VCaP (cell line): ENCODE measurements around the gene BTBD2.

Experiments
- H3K27ac ChIP-seq: fragments of 450-650 bp; 2 replicates; pipeline ENCODE4 v1.5.1; 2017
- CTCF ChIP-seq: fragments of 450-650 bp; conservative IDR thresholded peaks from 2 replicates; pipeline ENCODE4 v1.5.1; 2017; ENCODE audit warnings: mild to moderate bottlenecking, moderate library complexity

The BTBD2 gene

DNA sequence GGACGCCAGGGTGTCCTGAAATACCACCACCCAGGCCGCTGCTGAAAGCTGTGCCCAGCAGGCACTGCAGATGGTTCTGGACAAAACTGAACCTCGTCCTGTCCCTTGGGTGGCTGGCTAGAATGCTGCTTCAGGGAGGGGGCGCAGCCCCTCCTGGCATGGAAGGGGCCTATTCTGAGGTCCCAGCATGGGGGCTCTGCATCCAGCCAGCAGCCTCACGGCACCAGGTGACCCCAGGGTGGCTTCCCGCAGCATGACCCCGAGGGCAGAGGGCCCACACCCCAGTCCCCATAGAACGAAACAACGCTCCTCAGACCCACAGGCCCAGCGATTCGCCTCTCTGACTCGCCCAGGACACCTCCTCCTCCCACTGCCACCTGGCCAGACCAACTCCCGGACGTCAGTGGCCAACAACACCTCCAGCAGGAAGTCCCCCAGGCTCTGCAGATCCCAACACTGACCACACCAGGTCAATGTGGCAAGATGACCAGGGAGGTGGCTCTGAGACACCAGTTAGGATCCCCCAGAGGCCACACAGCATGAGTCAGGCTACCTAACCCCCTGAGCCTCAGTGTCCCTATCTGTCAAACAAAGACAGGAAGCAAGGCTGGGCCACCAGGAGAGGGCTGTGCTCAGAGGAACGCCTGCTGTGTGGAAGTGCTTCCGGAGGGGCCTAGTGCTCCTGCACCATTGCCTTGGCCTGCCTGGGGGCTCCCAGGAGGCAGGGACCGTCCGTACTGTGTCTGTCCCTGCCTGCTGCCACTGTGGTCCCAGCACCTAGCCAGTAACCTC is 29.4 kb upstream of the BTBD2 start:
- H3K27ac ChIP-seq: peak overlapping the region; percentile 16; the same call in 1 of the 2 replicates
- no peak for TF ChIP-seq CTCF

GRCh38 chr19:2043961-2044708 is 28.6 kb upstream of the BTBD2 start:
- H3K27ac ChIP-seq: 0 out of 2 replicates have a peak overlapping the region, but pooled peaks have one; percentile 14
- TF ChIP-seq CTCF: no peak

DNA sequence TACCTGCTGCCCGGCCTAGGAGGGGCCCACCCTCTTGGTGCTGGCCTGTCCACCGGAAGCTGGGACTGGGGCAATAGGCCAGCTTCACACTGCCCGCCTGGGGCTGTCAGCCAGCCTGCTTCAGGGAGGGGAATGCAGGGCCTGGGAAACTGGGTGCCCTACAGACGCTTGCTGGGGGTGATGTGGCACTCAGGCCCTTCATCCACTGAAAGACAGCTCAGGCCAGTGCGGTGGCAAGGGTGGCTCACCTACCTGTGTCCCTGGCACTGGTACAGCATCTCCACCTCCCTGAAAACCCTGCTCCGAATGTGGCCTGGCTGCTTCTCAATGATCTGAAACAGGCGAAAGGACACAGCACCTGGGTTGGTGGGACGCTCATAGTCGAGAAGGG is 27.7 kb upstream of the BTBD2 start:
- H3K27ac ChIP-seq: peak overlapping the region; percentile 78
- TF ChIP-seq CTCF: no peak

- peak overlapping the region; percentile 78 for H3K27ac ChIP-seq
- TF ChIP-seq CTCF: no peak
Observed at GRCh38 chr19:2042485-2043250, 27.2 kb upstream of the BTBD2 start.

DNA sequence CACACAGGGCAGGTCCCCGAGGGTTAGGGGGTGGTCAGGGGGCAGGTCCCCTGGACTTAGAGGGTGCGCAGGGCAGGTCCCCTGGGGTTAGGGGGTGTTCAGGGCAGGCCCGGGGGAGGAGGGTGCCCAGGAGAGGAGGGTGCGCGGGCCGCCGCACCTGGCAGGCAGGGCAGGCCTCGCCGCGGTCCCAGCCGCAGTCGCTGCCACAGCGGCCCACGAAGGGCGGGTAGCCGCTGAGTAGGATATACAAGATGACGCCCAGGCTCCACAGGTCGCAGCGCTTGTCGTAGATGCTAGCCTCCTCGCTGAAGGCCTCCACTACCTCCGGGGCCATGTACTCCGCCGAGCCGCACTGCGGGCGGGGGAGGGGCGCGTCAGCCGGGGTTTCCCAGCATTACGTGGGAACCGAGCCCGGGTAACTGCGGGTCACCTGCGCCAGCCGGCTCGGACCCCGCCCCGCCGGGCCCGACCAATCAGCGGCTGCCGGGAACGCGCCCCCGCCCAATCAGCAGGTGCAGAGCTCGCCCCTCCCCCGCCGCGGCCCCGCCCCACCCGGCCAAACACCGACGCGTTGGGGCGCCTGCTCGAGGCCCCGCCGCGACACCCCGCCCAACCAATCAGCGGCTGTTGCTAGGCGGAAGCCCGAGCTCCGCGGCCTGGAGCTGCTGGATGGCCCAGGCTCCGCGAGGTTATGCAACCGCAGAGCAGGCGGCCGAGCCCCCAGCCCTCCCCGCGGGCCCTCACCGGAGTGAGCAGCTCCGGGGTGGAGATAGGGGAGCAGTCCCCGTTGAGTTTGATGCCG is 26.4 kb upstream of the BTBD2 start:
- H3K27ac ChIP-seq: peak overlapping the region; percentile 78
- no peak for TF ChIP-seq CTCF

- no peak for TF ChIP-seq CTCF
- peak overlapping the region; percentile 78 for H3K27ac ChIP-seq
Observed at GRCh38 chr19:2041433-2041682, 25.8 kb upstream of the BTBD2 start.
